GOT3 (cell line): ENCODE results near the gene VAV2.

ENCODE experiments used
- DNase-seq: peaks from one replicate; lab custom pipeline; 2025; ENCODE audit warnings: mixed read lengths; lab: John Stamatoyannopoulos, UW

VAV2 gene

DNA sequence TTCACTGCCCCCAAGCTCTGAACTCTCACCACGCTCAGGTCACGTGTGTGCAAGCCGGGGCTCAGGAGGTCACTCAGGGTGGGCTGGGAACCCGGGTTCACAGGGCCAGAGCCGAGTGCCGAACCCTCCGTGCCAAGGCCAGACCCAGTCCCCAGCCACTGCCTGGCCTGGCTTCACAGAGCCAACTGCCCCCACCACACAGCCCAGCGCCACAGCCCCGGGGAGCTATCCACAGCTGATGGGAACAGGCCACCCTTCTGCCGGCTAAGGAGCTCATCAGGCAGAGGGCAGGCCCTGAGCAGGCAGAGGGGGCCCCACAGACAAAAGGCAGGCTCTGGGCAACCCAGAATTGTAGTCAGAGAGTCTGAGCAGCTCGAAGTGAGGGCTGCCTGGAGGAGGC, 117.0 kb downstream of the VAV2 start:
- no peak for DNase-seq

GRCh38 chr9:133874659-133875058, 117.5 kb downstream of the VAV2 start:
- DNase-seq = no peak

- no peak for DNase-seq
Observed at GRCh38 chr9:133874060-133874657, 118.0 kb downstream of the VAV2 start.

- no peak for DNase-seq
Observed at GRCh38 chr9:133873461-133873891, 118.6 kb downstream of the VAV2 start.

- DNase-seq = no peak
Observed at GRCh38 chr9:133873009-133873408, 119.1 kb downstream of the VAV2 start.

GRCh38 chr9:133870598-133871595, 121.2 kb downstream of the VAV2 start:
- no peak for DNase-seq

GRCh38 chr9:133869674-133870405, 122.3 kb downstream of the VAV2 start:
- no peak for DNase-seq

DNA sequence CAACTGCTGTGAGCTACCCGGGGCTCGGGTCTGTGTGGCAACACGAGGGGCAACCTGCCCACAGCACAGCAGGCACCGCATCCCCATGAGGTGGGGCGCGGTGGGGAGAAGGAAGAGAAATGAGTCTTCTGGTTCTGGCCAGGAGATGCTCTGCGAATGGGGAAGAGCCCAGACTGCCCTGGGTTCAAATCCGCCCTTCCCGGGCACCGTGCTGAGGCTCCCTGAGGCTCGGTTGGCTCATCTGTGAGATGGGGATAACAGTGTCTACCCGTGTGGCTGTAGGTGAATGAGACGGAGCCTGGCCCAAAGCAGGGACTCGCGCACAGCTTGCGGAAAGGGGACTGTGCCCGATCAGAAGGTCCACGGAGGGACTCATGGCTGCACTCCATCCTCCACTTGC, 123.9 kb downstream of the VAV2 start:
- DNase-seq = no peak

DNA sequence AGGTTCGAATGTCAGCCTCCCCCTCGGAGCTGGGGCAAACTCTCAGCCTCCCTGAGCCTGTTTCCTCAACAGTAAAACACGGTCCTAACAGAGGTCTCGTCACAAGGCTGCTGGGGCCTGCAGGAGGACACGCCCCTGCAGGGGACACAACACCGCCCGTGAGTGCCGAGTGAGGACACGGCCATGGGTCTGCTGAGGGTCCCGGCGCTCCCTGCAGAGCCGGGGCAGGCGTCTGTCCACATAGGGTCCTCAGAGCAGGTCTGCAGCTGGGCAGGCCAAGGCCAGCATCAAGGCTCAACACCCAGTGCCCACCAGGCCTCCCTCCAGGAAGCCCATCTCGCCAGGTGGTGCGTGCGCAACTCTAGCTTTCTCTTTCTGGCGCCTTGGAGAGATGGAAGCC, 125.2 kb downstream of the VAV2 start:
- DNase-seq = no peak

DNA sequence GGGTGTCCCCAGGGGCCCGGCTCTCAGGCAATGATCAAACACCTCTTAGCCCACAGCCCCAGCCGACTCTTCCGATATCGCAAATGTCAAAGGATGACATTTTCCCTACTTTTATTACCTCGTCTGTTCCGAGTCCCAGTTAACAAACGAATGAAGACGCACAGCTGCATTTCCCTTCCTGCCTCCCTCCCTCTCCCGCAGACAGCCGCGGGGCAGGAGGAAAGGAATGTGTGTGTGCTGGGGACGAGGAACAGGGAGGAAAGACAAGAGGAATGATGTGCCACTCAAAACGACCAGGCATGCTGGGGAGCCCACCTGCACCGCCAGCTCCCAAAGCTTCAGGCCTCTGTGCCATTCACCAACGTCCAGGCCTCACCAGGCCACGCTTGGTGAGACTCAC, 128.1 kb downstream of the VAV2 start:
- DNase-seq = no peak

DNA sequence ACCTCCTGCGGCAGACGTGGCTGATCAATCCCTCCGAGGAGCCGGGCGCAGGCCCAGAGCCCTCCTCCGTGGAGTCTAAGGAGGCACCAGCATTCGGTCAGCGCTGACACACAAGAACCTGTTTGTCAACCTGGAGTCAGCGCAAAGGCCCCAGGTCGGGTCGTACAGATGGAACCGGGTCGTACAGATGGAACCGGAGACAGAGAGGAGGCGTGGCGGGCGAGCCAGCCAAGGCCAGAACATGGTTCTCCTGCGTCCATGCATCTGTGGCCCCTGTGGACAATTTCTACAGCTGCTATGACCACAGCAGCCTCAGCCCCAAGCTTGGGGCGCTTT, 128.9 kb downstream of the VAV2 start:
- no peak for DNase-seq

- DNase-seq = no peak
Observed at GRCh38 chr9:133862585-133863256, 129.4 kb downstream of the VAV2 start.

DNA sequence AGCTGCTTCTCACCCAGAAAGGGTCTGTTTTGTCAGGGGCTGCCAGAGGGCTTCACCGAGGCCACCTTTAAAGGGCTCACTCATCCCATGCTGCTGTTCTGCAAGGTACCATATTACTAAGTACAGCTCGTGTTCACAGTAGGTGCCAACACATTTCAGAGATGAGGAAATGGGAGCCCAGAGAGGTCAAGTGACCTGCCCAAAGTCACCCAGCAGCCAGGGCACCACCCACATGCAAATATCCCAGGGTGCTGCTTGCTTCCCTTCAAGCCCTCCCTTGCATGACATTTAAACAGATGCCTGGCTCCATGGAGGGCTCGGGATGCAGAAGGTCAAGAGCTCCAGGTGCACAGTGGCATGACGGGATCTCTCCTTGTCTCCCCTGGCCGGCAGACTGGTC, 130.4 kb downstream of the VAV2 start:
- DNase-seq = no peak

- DNase-seq = no peak
Observed at GRCh38 chr9:133861086-133861485, 131.0 kb downstream of the VAV2 start.

GRCh38 chr9:133858771-133859170, 133.4 kb downstream of the VAV2 start:
- no peak for DNase-seq

DNA sequence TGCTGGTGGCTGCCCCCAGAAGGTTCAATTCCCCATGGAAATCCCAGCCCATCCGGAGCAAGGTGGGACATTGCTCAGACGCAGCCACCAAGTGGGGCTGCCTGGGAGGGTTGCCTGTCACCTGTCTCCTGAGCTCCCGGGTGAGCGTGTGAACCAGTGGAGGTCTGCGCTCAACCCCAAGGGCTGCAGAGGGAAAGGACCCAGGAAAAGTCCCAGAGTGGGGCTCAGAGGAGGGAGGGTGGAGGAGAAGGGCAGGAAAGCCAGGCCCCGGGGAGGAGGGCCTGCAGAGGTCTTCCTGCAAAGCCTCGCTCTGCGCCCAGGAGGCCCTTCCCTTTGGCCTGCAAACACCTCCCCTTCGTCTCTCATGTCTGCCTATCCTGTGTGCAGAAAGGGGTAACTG, 134.5 kb downstream of the VAV2 start:
- DNase-seq = no peak

DNA sequence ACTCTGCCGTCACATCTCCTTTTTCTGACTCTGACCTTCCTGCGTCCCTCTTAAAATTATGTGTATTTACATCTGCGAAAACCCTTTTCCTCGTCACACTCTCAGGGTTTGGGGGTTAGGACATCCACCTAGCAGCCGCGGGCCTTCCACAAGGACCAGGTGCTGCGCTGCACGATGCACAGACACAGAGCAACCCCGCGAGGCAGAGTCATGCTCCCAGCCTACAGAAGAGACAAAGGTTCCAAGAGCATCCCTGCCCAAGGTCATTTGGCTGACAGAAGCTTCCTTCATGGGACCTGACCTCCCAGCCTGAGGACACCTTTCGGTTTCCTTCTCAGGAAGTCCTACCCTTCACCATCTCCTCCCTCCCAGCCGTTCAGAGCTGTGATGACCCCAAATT, 135.3 kb downstream of the VAV2 start:
- DNase-seq = no peak

DNA sequence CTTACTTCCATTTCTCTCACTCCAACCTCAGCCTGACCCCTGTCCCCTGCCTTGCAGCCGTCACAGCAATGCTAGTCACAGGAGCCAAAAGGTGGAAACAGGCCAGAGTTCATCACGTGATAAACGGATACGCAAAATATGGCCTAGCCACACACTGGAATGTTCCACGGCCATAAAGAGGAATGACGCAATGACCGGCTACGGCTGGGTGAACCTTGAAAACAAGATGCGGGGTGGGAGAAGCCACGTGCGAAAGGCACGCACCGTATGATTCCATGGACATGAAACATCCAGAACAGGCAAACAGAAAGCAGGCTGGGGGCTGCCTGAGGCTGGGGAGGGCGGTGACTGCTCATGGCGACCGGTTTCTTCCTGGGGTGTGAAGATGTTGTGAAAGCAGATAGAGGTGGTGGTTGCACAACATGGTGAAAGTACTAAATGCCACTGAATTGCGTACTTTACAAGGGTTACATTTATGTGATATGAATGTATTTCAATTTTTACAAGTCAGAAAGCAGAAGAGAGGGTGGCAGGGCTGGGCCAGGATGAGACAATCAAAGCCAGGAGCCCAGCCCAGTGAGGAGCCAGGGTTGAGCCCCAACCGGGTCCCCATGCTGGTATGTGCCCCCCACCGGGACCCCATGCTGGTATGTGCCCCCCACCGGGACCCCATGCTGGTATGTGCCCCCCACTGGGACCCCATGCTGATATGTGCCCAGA, 136.2 kb downstream of the VAV2 start:
- DNase-seq = no peak

GRCh38 chr9:133855371-133855770, 136.8 kb downstream of the VAV2 start:
- no peak for DNase-seq

GRCh38 chr9:133854765-133855164, 137.4 kb downstream of the VAV2 start:
- DNase-seq = no peak

DNA sequence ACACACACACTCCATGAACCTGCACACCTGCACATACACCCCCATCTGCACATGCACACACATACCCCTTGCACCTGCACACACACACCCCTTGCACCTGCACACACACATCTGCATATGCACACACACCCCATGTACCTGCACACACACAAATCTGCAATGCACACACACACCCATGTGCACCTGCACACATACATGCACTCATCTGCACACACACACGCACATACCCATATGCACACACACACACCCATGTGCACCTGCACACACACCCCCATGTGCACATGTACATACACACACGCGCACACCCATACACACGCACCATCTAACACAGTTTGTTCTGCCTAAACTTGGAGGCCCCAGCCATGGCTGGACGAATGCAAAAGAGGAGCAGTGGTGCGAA, 138.1 kb downstream of the VAV2 start:
- DNase-seq = no peak

DNA sequence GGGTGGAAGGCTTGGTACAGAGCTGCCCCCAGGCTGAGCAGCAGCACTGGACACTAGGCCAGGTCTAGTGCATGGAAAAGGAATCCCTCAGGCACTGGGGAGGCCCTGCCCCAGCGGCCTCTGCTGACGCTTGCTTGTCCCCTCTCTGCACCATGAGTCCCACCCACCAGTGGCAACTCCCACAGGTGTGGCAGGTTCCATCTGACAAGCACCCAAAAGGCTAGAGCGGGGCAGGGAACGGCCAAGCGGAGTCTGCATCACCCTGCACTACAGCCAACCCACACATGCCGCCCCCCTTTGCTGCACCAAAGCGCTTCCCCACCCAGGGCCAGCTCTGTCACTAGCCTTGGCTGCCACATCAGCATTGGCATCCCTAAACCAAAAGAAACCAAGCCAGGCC, 138.8 kb downstream of the VAV2 start:
- DNase-seq = no peak
